ENCODE measurements around the gene FBXO41. TPM values are rescaled to one million over a fixed set of nuclear protein-coding genes. Genes with fewer than 3 reads are reported as not detected.

FBXO41 gene
- total and polyA plus RNA-seq, 9 of the 15 experiments (the other 6 are each of a cell fraction or from before 2014, with no cell fraction given) = 0.21 to 8.2 (median 3.5) TPM

- H3K4me2 ChIP-seq (ENCODE audit: insufficient read depth, low read length) = no peak overlapping the region
- H2AFZ ChIP-seq (ENCODE audit: low read depth, low read length) = no peak overlapping the region
- no peak overlapping the region; a peak in 1 of 4 replicates for H3K9ac ChIP-seq (ENCODE audit: insufficient read depth in 1 of 2, low read depth in 2 of 2, low read length in 2 of 2)
- FAIRE-seq (no peak), DNase-seq (ENCODE audit: extremely low read depth in 1 of 4, low spot score in 3 of 4) (no peak), ATAC-seq (no peak)
- H3K9me3 ChIP-seq (replicated peaks; ENCODE audit: control insufficient read depth, insufficient read depth, low read depth, low read length) = no peaks in the 10 kb centered on the region
- POLR2A ChIA-PET = no interaction called here
- WGBS (ENCODE audit: insufficient coverage, low coverage, missing lambda C conversion rate) = 21% methylated on average over 24 of the region's 64 CpGs
- CTCF ChIA-PET (ENCODE audit: low intra/inter-chr PET ratio) = interaction anchor here (0.7 kb wide), 1 partner anchor 15 kb away, joined by 3 read pairs; no protein-coding TSS in a partner anchor
- no TSS peak for BruUV-seq (replicated peaks)
- H3K27ac ChIP-seq (ENCODE audit: extremely low read depth, low read depth, low read length) = no peak overlapping the region
- H3K9me1 ChIP-seq (ENCODE audit: control insufficient read depth, insufficient read depth, low read length) = peaks cover 2% of the 10 kb centered on the region
- no peaks in the 10 kb centered on the region for H3K36me3 ChIP-seq (ENCODE audit: control insufficient read depth, insufficient read depth, low read length)
- H3K4me3 ChIP-seq = peak overlapping the region; percentile 36; the same call in 1 of the 2 replicates
- intact Hi-C loops (cut with micrococcal nuclease) (no loop called here), in situ Hi-C loops (cut with MboI) (no loop called here)
- no peaks in the 10 kb centered on the region for H3K79me2 ChIP-seq (ENCODE audit: control insufficient read depth, insufficient read depth, low read length)
- H4K20me1 ChIP-seq (replicated peaks; ENCODE audit: control insufficient read depth, insufficient read depth, low read length) = peaks cover 3% of the 10 kb centered on the region; the same call in 1 of the 2 replicates
- H3K4me1 ChIP-seq (replicated peaks in 1 of 2; ENCODE audit: control insufficient read depth in 2 of 2, insufficient read depth in 2 of 2, low read length in 2 of 2) = peaks cover 0 to 28% of the 10 kb centered on the region in 2 experiments; a peak in 2 of 5 replicates
- H3K27me3 ChIP-seq (ENCODE audit: control insufficient read depth in 2 of 2, insufficient read depth in 2 of 2, low read length in 2 of 2) = peaks cover 5 to 41% of the 10 kb centered on the region in 2 experiments; a peak in 4 of 5 replicates
- TF ChIP-seq RNF2 (IDR thresholded peaks at IDR 0.05) = no peak
- no peak for TF ChIP-seq WHSC1 (IDR thresholded peaks at IDR 0.05; ENCODE audit: low read length)
- TF ChIP-seq RBFOX2 (IDR thresholded peaks at IDR 0.05; ENCODE audit: low read depth, low read length) = no peak; the same call in 1 of the 2 replicates
- TF ChIP-seq CHD4 (IDR thresholded peaks at IDR 0.05; ENCODE audit: insufficient read depth, insufficient replicate concordance, low read depth, low read length, poor library complexity, severe bottlenecking) = no peak
- TF ChIP-seq NRF1 (conservative IDR thresholded peaks at IDR 0.05 in 1 of 2, IDR thresholded peaks at IDR 0.05 in 1 of 2) = no peak
- no peak for TF ChIP-seq ZNF143 (CRISPR knock-in tag; IDR thresholded peaks at IDR 0.05)
- no peak for TF ChIP-seq ZFP30 (CRISPR knock-in tag; IDR thresholded peaks at IDR 0.05; ENCODE audit: borderline replicate concordance)
- no peak for TF ChIP-seq CREB1 (IDR thresholded peaks at IDR 0.05)
- no peak for TF ChIP-seq CREB1 (CRISPR knock-in tag; IDR thresholded peaks at IDR 0.05)
- no peak for TF ChIP-seq BHLHE40 (IDR thresholded peaks at IDR 0.05; ENCODE audit: low read length)
- no peak for TF ChIP-seq SIN3A (IDR thresholded peaks at IDR 0.05; ENCODE audit: borderline replicate concordance in 2 of 2, control insufficient read depth in 1 of 2, low read depth in 2 of 2, low read length in 2 of 2)
- TF ChIP-seq TRIM28 (IDR thresholded peaks at IDR 0.05) = no peak
- TF ChIP-seq ZC3H4 (CRISPR knock-in tag; IDR thresholded peaks at IDR 0.05; ENCODE audit: borderline replicate concordance) = no peak
- TF ChIP-seq RBBP5 (IDR thresholded peaks at IDR 0.05; ENCODE audit: borderline replicate concordance, insufficient read depth, low read length, poor library complexity, severe bottlenecking) = no peak
- TF ChIP-seq EZH2 (IDR thresholded peaks at IDR 0.05; ENCODE audit: borderline replicate concordance, low read depth, low read length) = no peak
- TF ChIP-seq ZNF512 (tag; IDR thresholded peaks at IDR 0.05) = no peak
- TF ChIP-seq AFF1 (IDR thresholded peaks at IDR 0.05; ENCODE audit: low read depth in 1 of 2, partially characterized antibody in 2 of 2) = no peak
These were observed 8.7 kb upstream of the FBXO41 start for GRCh38 chr2:73292906-73293533.
